ENCODE data around the gene LRP8.

- TF ChIP-seq REST (IDR thresholded peaks at IDR 0.05; ENCODE audit: unreplicated experiment) (no peak), EZH2 (IDR thresholded peaks at IDR 0.05; ENCODE audit: low read depth, unreplicated experiment) (no peak), JUNB (IDR thresholded peaks at IDR 0.05; ENCODE audit: unreplicated experiment) (no peak), EZH2phosphoT487 (IDR thresholded peaks at IDR 0.05; ENCODE audit: unreplicated experiment) (no peak), NANOG (IDR thresholded peaks at IDR 0.05; ENCODE audit: borderline replicate concordance) (no peak)
- TF ChIP-seq, protein P1, sequence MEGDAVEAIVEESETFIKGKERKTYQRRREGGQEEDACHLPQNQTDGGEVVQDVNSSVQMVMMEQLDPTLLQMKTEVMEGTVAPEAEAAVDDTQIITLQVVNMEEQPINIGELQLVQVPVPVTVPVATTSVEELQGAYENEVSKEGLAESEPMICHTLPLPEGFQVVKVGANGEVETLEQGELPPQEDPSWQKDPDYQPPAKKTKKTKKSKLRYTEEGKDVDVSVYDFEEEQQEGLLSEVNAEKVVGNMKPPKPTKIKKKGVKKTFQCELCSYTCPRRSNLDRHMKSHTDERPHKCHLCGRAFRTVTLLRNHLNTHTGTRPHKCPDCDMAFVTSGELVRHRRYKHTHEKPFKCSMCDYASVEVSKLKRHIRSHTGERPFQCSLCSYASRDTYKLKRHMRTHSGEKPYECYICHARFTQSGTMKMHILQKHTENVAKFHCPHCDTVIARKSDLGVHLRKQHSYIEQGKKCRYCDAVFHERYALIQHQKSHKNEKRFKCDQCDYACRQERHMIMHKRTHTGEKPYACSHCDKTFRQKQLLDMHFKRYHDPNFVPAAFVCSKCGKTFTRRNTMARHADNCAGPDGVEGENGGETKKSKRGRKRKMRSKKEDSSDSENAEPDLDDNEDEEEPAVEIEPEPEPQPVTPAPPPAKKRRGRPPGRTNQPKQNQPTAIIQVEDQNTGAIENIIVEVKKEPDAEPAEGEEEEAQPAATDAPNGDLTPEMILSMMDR (conservative IDR thresholded peaks at IDR 0.05; ENCODE audit: low read depth in 2 of 2) = no peak
These were observed 53.2 kb downstream of the LRP8 start for GRCh38 chr1:53274541-53275185.
